Fibroblast of skin of left biceps (primary cell): ENCODE data around the gene CDK14.

Source experiments
- DNase-seq, 2 experiments: peaks; one replicate each; pipeline ENCODE4 v3.0.0-alpha.2; 2013; ENCODE audit warnings: low read depth in 2 of 2

CDK14 gene

GRCh38 chr7:90841759-90842429, 245.8 kb downstream of the CDK14 start:
- no peak for DNase-seq

GRCh38 chr7:90842430-90842788, 246.3 kb downstream of the CDK14 start:
- no peak for DNase-seq

- DNase-seq: no peak
Measured at GRCh38 chr7:90843472-90843871, 247.4 kb downstream of the CDK14 start.

GRCh38 chr7:90844421-90844820, 248.3 kb downstream of the CDK14 start:
- no peak for DNase-seq

GRCh38 chr7:90846192-90846591, 250.1 kb downstream of the CDK14 start:
- DNase-seq: no peak

GRCh38 chr7:90850066-90850465, 253.9 kb downstream of the CDK14 start:
- DNase-seq: no peak

- no peak for DNase-seq
Measured at GRCh38 chr7:90850471-90850870, 254.3 kb downstream of the CDK14 start.

GRCh38 chr7:90853205-90853604, 257.1 kb downstream of the CDK14 start:
- DNase-seq: no peak

- DNase-seq: no peak
Measured at GRCh38 chr7:90856351-90857070, 260.4 kb downstream of the CDK14 start.

- DNase-seq: no peak
Measured at GRCh38 chr7:90857603-90858002, 261.5 kb downstream of the CDK14 start.

- DNase-seq: no peak
Measured at GRCh38 chr7:90858546-90858945, 262.4 kb downstream of the CDK14 start.

GRCh38 chr7:90859521-90859920, 263.4 kb downstream of the CDK14 start:
- no peak for DNase-seq

- DNase-seq: no peak
Measured at GRCh38 chr7:90864088-90864487, 268.0 kb downstream of the CDK14 start.

GRCh38 chr7:90869335-90869734, 273.2 kb downstream of the CDK14 start:
- no peak for DNase-seq

GRCh38 chr7:90876701-90877100, 280.6 kb downstream of the CDK14 start:
- DNase-seq: no peak

GRCh38 chr7:90877201-90877600, 281.1 kb downstream of the CDK14 start:
- no peak for DNase-seq

- no peak for DNase-seq
Measured at GRCh38 chr7:90879924-90880323, 283.8 kb downstream of the CDK14 start.

GRCh38 chr7:90886416-90886815, 290.3 kb downstream of the CDK14 start:
- DNase-seq: no peak

GRCh38 chr7:90889210-90889609, 293.1 kb downstream of the CDK14 start:
- DNase-seq: no peak

GRCh38 chr7:90889644-90890043, 293.5 kb downstream of the CDK14 start:
- DNase-seq: no peak

GRCh38 chr7:90891529-90891928, 295.4 kb downstream of the CDK14 start:
- no peak for DNase-seq

- DNase-seq: no peak
Measured at GRCh38 chr7:90892213-90892612, 296.1 kb downstream of the CDK14 start.

GRCh38 chr7:90894122-90894521, 298.0 kb downstream of the CDK14 start:
- no peak for DNase-seq

GRCh38 chr7:90896458-90896857, 300.3 kb downstream of the CDK14 start:
- no peak for DNase-seq
